HG02759 (cell line): ENCODE measurements around the gene CRIP1.

Source experiments
- ATAC-seq: cut with Tn5 transposase; IDR thresholded peaks from one replicate; pipeline ENCODE4 v1.9.1; 2021; ENCODE audit warnings: mild to moderate bottlenecking, moderate library complexity; ENCODE audit not compliant: unreplicated experiment

The CRIP1 gene

DNA sequence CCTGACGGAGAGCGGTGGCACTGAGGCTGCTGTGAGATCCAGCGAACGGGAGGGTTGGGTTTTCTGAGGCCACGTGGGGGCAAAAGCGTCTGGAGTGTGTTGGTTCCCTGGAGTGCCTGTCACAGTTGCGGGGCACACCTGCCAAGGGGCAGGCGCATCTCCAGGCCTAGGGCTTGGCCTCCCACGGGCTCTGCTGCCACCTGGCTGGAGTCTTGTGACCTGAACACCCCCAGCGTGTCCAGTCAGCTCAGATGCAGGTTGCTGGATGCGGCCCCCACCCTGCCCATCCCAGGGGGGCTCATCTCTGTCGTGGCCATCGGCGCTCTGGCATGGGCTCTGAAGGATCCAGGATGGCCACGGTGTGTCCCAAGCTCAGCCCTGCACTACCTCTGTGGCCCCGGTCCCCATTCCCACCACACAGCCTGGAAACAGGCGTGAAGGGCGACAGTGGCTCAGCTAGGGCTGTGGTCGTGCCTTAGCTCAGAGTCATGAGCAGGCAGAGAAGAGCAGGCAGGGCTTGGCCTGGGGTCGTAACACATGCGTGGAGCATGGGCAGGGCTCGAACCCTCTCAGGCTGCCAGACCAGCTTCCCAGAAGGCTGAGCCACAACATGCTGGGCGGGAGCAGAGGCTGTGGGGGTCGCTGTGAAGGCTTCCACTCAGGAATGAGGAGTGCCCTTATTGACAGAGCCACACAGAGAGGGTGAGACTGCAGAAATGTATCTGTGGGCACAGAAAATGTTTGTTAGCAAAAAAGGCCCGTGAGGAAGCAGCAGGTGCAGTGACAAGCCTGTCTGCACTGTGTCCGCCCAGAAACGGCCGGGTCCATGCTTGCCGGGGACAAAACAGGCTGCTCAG is 35.6 kb upstream of the CRIP1 start:
- no peak for ATAC-seq

DNA sequence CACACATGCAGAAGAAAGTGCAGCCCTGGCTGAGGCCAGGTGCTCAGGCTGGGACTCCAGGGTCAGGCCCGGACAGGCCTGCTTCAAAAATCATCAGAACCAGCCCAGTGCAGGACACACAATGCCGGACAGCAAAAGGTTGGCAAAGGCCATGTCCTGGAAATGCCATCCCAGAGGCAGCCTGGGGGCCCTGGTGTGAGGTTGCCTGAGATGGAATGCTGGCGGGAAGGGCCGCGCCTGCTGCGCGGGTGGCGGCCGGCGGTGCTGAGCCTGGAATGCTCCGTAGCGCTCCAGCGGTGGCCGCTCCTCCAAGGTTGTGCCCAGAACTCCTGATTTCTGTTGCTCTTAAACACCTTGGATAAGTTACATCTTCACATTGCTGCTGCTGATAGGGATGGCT is 33.7 kb upstream of the CRIP1 start:
- no peak for ATAC-seq

DNA sequence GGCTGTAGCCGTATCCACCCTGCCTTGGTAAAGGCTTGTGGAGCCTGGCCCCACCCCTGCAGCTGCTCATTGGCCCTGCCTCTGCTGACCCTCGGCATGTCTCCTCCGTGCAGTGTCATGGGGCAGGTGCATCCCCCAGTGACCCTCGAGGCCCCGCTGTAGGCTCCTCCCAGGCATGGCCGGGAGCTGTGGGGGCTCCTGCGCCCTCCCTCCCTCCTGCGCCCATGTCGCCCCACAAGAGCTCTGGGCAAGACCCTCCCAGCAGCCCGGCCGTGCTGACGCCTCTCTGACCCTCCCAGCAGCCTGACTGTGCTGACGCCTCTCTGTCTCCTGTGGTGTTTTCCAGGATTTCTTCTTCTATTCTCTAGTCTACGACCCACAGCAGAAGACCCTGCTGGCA is 32.8 kb upstream of the CRIP1 start:
- no peak for ATAC-seq

DNA sequence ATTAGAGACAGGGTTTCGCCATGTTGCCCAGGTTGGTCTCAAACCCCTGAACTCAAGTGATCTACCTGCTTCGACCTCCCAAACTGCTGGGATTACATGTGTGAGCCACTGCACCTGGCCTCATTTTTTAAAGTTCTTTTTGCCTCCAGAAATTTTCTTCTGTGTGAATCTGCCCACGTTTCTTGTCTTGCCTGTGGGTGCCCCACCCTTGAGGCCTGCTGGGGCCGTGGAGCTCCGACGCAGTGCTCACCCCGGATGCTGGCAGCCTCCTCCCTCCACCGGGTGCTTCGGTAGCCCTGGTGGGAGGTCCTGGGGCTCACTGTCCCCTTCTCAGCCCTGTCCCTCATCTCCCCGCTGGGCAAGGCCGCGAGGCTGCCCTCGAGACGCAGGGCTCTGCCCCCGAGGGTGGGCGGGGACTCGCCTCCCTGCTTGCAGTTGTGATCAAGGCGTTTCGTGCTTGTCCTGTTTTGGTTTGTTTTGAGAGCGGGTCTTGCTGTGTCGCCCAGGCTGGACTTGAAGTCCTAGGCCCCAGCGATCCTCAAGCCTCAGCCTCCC is 31.5 kb upstream of the CRIP1 start:
- no peak for ATAC-seq

DNA sequence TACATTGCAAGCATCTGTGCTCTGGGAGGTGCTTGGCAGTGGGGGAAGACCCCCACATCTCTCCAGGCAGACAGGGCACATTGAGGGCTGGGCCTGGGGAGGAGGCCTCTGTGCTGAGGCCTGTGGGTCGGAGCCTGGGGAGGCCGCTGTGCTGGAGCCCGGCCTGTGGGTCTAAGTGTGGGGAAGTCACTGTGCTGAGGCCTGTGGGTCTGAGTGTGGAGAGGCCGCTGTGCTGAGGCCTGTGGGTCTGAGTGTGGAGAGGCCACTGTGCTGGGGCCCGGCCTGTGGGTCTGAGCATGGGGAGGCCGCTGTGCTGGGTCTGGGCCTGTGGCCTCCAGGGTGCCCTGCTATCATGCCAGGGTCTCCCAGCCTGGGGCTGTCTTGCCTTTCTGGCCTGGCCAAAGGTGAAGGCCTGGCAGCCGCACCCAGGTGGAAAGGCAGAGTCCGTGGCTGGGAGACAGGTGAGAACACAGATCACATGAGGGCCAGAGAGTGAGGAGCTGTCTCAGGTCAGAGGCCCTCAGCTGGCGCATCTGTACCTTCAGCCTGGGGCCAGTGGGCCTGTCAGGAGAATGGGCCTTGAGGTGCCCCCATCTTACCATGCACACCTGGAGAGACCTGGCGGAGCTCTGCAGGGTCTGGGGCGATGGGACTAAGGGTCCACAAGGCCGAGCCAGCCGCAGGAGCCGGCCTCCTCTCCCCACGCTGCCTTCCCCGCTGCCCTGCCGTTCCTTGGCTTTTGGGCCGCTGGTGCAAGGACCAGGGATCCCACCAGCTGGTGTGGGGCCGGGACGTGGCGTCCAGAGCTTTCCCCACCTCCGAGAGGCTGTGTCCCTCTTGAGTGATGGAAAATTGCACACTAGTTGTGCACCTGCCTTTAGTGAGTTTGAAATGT is 30.7 kb upstream of the CRIP1 start:
- no peak for ATAC-seq

DNA sequence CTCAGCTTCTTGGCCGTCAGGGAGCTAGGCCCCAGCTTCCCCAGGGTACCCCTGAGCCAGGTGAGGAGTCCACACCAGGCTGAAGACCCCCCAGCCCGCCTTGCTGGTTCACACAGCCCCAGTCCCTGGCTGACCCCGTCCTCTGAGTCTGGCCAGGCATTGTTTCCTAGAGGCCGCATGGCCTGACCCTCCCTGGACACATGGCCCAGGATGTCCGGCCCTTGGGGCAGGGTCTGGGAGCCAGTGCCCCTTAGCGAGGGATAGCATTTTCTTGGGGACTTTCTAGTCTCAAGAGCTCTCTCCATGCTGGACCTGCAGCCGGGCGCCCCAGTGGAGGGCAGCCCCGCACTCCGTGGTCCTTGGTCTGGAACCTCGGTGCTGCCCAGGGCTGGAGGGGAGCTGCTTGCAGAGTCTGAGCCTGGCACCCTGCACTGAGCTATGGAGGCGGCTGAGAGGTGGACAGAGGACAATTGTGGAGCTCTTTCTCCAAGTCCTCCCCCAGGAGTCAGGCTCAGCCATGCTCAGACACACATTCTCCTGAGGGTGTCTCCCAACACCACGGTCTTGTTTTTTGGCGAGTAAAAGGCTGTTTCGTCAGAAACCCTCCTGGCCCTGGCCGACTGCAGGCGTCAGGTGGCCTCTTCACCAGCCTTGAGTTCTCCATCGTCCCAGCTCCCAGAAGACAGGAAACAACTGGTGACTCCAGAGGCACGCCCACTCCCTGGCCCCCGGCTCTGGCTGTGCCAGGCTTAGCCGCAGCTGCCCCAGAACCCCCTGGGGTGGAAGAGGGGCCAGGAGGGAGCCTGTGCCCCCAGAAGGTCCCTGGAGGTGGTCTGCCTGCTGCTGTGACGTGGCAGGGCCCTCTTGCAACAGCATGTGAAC is 29.7 kb upstream of the CRIP1 start:
- no peak for ATAC-seq

DNA sequence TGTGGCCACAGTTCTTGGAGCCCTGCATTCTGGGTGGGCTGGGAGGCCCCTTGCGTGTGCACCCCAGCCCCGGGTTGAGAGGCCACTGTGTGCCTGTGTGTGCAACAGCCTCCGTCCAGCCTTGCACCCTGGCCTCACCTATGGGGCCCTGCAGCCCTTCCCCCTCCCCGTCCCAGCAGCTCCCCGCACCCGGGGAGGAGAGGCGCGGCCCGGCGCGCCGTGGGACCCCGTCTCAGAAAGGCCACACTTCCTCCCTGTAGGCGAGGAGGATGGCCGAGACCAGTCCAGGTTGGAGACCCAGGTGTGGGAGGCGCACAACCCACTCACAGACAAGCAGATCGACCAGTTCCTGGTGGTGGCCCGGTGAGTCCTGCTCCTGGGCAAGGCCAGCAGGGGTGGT is 28.7 kb upstream of the CRIP1 start:
- no peak for ATAC-seq

DNA sequence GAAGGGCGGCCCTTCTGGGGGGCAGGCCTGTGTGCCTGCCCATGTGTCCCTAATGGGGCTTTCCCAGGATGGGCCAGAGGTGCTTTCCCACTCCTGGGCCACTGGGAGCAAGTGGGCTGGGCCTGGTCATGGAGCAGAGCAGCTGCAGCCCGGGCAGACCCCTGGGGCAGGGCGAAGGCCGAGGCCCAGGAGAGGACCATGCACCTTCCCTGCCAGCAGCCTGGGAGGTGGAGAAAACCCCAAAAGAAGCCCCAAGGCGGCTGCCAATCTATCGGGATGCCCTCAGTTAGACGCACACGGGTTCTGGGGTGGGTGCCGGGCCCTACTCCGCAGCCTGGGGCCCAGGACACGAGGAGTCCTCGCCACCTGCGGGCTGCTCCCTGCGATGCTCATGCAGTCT is 28.1 kb upstream of the CRIP1 start:
- no peak for ATAC-seq

DNA sequence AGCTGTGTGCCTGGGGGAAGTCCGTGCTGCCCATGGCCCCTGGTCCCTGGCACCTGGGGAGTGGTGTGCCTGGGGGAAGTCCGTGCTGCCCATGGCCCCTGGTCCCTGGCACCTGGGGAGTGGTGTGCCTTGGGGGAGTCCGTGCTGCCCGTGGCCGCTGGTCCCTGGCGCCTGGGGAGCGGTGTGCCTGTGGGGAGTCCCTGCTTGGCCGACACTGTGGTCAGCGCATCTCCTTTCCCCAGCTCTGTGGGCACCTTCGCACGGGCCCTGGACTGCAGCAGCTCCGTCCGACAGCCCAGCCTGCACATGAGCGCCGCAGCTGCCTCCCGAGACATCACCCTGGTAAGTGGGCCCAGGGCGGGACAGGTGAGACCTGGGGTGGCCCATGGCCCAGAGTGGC is 26.6 kb upstream of the CRIP1 start:
- no peak for ATAC-seq

DNA sequence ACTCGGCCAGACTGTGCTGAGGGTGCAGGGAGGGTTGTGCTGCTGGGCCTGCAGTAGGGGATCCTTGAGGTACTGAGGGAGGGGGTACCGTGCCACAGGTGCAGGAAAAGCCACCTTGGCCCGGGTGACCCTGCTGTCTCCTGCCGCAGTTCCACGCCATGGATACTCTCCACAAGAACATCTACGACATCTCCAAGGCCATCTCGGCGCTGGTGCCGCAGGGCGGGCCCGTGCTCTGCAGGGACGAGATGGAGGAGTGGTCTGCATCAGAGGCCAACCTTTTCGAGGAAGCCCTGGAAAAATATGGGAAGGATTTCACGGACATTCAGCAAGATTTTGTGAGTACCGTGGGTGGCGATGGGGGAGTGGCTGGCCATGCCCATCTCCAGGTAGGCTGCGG is 26.1 kb upstream of the CRIP1 start:
- no peak for ATAC-seq

DNA sequence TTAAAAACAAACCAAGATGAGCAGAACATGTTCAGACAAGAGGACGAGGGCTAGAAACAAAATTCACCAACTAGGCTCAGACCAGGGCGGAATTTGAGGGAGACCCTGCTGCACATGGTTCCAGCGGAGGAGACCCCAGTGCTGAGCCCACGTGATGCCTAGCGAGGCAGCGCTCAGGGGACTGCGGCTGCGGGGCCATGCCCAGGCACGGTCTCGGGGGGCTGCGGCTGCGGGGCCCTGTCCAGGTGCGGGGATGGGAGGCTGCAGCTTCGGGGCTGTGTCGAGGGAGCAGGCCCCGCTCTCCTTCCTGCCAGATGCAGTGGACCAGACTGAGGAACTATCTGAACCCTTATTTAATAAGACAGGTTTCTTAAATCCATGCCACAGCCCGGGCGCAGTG is 24.8 kb upstream of the CRIP1 start:
- no peak for ATAC-seq

DNA sequence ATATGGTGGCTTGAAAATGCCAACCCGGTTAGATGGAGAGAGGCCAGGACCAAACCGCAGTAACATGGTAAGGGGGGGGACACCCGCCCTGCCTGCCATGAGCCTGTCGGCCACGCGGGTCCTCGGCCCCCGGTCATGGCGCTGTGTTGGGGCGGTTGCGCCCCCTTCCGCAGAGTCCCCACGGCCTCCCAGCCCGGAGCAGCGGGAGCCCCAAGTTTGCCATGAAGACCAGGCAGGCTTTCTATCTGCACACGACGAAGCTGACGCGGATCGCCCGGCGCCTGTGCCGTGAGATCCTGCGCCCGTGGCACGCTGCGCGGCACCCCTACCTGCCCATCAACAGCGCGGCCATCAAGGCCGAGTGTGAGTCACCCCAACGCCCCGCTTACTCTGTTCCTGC is 22.2 kb upstream of the CRIP1 start:
- ATAC-seq = no peak

DNA sequence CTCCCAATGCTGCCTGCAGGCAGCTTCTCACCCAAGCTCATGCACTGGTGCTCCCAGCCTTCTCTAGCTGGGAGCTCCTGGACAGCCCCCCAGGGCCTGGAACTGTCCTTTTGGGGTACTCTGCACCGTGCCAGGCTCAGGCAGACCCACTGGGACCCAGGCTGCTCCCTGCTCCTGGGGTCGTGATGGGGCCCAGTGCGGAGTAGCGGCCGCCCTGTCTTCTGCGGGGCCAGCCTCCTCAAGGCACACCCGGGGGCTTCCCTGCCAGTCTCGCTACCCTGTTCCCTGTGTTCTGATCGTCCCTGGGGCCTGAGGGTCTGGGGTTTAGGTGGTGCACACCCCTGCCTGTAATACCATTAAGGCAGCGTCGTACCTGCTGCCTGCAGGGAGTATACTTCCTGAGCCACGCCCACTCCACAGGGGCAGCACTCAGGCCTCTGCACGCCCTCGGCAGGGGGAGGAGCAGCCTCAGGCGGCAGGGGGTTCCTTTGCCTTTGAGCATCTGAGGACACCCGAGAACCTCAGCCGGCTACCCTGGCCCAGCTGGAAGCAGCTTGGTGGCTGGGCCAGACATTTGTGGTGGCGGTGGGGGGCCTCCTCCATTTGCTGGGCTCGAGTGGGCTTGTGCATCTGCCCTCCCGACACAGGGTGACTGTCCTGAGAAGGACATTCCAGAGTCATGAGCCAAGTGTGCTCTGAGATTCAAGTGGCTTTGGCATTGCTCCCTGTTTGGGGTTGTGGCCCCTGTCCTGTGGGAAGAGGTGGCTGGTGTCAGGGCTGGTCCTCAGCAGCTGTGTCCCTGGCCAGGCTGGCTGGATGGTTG is 21.3 kb upstream of the CRIP1 start:
- no peak for ATAC-seq

DNA sequence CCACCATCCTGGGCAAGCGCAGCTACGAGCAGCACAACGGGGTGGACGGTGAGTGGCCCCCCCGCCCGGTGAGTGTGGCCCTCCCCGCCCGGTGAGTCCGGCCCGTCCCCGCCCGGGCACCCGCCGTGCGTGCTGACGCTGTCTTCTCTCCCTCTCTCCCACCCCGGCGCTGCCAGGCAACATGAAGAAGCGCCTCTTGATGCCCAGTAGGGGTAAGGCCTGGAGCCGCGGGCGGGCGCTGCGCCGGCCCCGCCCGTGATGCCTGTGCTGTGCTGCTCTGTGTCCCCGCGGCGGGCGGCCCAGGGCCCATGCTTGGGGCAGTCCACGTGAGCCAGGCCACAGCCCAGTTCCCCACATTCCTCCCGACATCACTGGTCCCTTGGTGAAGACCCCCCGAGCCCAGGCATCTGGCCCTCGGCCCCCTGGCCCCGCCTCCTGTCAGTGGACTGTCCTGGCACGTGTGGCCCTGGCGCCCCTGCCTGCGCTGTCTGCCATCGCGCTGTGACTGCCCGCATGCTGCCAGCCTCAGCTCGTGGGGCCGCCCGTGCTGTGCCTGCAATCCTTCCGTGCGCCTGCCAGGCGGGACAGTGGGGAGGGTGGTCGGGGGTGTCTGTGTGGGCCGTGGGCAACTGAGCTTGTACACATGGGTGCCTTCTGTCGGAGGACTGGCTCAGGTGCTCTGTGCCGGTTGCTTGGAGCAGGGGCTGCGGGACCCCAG is 20.0 kb upstream of the CRIP1 start:
- no peak for ATAC-seq

DNA sequence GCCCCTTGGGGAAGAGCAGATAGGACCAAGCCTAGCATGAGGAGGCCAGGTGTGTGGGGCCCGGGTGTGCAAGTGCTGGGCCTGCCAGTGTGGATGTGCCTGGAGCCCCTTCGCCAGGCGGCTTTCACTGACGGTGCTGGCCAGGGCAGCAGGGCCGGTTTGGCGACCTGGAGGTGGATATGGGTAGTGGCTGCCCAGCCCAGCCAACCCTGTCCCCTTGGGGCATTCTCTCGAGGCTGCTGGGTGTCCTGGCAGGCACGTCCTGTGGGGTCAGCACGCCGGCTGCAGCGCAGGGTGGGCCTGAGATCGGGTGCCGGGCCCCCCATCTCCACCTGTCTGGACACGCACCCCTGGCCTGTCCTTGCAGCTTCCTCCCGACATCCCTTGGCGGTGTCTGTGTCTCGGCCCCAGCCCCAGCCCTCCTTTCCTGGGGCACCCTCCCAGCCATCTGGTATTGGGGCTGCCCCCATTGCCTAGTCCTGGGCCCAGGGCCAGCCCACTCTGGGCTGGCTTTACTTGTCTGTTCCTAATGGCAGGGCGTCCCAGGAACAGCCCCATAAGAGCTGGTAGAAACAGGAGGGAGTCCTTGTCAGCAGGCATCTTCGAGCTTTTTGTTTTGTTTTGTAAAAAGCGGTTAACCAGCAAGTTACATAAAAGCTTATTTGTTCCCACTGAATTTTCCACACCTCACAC is 19.3 kb upstream of the CRIP1 start:
- ATAC-seq = no peak

DNA sequence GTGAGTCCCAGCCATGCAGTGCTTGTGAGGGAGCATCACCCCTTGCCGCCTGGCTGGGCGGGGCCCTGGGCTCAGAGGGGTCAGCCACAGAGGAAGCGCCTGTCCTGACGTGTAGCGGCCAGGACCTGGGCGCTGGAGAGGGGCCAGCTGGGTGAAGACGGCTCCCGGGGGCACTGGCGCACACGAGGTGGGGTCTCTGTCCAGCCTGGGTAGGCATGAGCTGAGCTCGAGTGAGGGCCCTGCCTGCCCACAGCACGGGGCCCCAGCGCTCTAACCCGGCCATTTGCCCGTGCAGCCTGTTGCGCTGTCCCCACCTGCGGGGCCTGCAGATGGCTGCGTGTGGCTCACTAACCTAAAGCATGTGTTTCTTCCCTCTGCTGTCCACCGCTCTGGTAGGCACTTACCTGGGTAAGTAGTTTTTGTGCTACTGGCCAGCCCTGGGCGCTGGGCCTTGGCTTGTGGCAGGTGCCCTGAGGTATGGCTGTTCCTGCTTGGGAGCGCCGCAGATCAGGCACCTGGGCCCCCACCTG is 18.7 kb upstream of the CRIP1 start:
- no peak for ATAC-seq

DNA sequence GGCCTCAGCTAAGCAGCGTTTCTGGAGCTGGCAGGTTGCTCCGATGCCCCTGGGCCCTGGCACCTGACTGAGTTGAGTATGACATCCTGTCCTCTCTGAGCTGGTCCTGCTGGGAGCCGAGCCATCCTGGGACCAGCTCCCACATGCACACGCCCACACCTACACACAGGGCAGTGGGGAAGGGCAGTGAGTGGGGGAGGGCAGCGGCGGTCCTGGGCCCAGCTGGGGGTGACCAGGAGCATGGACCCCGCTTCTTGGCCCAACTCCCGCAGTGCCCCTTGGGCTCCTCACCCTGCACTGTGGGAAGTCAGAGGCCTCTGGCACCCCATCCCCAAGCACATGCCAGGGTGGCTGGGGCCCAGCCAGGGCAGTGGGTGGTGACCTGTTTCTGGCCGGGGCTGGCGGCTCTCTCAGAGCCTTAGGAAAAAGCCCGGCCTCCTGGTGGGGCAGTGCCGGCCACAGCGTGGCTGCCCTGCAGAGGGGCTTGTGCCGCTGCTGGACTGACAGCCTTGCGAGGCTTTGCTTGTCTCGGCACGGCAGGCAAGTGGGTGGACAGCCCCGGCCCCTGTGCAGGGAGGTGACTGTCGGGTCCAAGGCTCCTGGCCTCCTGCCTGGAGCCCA is 18.0 kb upstream of the CRIP1 start:
- no peak for ATAC-seq
